ENCODE results near the gene BSND. TPM values are rescaled to one million over a fixed set of nuclear protein-coding genes. Genes with fewer than 3 reads are reported as not detected.

Gene BSND
- total RNA-seq, 2 donors from 2014 or later: 0.13 to 0.20 TPM

- Mint-ChIP-seq H3K4me1 (no peaks in the 10 kb centered on the region), H3K27me3 (ENCODE audit: insufficient read depth) (peaks cover 23% of the 10 kb centered on the region), H3K9me3 (peaks cover 18% of the 10 kb centered on the region), H3K4me3 (no peak overlapping the region), H3K36me3 (ENCODE audit: low read depth) (peaks cover 9% of the 10 kb centered on the region), H3K27ac (no peak overlapping the region)
- Histone ChIP-seq H3K4me1 (ENCODE audit: control insufficient read depth, insufficient read depth, low read length) (no peaks in the 10 kb centered on the region), H3K9me3 (ENCODE audit: control insufficient read depth, low read length) (no peaks in the 10 kb centered on the region), H3K4me3 (ENCODE audit: low read length) (no peak overlapping the region), H3K9ac (ENCODE audit: extremely low read depth, low read length, poor library complexity, severe bottlenecking) (no peak overlapping the region), H3K36me3 (ENCODE audit: control insufficient read depth, insufficient read depth, low read length) (no peaks in the 10 kb centered on the region), H3K27ac (ENCODE audit: low read depth, low read length) (no peak overlapping the region), H3K27me3 (ENCODE audit: control insufficient read depth, insufficient read depth, low read length, poor library complexity, severe bottlenecking) (no peaks in the 10 kb centered on the region)
- TF ChIP-seq, protein P1, sequence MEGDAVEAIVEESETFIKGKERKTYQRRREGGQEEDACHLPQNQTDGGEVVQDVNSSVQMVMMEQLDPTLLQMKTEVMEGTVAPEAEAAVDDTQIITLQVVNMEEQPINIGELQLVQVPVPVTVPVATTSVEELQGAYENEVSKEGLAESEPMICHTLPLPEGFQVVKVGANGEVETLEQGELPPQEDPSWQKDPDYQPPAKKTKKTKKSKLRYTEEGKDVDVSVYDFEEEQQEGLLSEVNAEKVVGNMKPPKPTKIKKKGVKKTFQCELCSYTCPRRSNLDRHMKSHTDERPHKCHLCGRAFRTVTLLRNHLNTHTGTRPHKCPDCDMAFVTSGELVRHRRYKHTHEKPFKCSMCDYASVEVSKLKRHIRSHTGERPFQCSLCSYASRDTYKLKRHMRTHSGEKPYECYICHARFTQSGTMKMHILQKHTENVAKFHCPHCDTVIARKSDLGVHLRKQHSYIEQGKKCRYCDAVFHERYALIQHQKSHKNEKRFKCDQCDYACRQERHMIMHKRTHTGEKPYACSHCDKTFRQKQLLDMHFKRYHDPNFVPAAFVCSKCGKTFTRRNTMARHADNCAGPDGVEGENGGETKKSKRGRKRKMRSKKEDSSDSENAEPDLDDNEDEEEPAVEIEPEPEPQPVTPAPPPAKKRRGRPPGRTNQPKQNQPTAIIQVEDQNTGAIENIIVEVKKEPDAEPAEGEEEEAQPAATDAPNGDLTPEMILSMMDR (conservative IDR thresholded peaks at IDR 0.05): no peak
- DNase-seq: no peak
- 93 to 100% methylated on average over 3 to 10 of the region's 10 CpGs for WGBS, 2 experiments (ENCODE audit: insufficient coverage in 1 of 2, insufficient read length in 1 of 2)
Measured at GRCh38 chr1:55005351-55006140, 6.8 kb downstream of the BSND start.

DNA sequence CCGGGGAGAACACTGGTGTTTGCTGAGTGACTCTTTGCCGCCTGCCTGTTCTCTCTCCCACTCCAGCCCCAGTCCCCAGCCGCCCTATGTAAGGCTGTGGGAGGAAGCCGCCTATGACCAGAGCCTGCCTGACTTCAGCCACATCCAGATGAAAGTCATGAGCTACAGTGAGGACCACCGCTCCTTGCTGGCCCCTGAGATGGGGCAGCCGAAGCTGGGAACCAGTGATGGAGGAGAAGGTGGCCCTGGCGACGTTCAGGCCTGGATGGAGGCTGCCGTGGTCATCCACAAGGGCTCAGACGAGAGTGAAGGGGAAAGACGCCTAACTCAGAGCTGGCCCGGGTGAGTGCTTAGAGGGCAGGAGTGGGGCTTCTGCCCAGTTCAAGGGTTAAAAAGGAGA, 8.2 kb downstream of the BSND start:
- 91 to 95% methylated on average over 8 to 12 of the region's 12 CpGs for WGBS, 2 experiments (ENCODE audit: insufficient coverage in 1 of 2, insufficient read length in 1 of 2)
- H3K4me1 ChIP-seq (ENCODE audit: control insufficient read depth, insufficient read depth, low read length): no peaks in the 10 kb centered on the region
- TF ChIP-seq, protein P1 (conservative IDR thresholded peaks at IDR 0.05): no peak
- no peak overlapping the region for H3K27ac ChIP-seq (ENCODE audit: low read depth, low read length)
- no peak overlapping the region for H3K4me3 ChIP-seq (ENCODE audit: low read length)
- H3K9me3 ChIP-seq (ENCODE audit: control insufficient read depth, low read length): no peaks in the 10 kb centered on the region
- no peak overlapping the region for H3K4me3 Mint-ChIP-seq
- H3K27me3 ChIP-seq (ENCODE audit: control insufficient read depth, insufficient read depth, low read length, poor library complexity, severe bottlenecking): no peaks in the 10 kb centered on the region
- no peak overlapping the region for H3K9ac ChIP-seq (ENCODE audit: extremely low read depth, low read length, poor library complexity, severe bottlenecking)
- peaks cover 18% of the 10 kb centered on the region for H3K9me3 Mint-ChIP-seq
- H3K27ac Mint-ChIP-seq: no peak overlapping the region
- peaks cover 3% of the 10 kb centered on the region for H3K4me1 Mint-ChIP-seq
- H3K36me3 Mint-ChIP-seq (ENCODE audit: low read depth): peaks cover 9% of the 10 kb centered on the region
- H3K27me3 Mint-ChIP-seq (ENCODE audit: insufficient read depth): peaks cover 23% of the 10 kb centered on the region
- no peak for DNase-seq
- no peaks in the 10 kb centered on the region for H3K36me3 ChIP-seq (ENCODE audit: control insufficient read depth, insufficient read depth, low read length)

DNA sequence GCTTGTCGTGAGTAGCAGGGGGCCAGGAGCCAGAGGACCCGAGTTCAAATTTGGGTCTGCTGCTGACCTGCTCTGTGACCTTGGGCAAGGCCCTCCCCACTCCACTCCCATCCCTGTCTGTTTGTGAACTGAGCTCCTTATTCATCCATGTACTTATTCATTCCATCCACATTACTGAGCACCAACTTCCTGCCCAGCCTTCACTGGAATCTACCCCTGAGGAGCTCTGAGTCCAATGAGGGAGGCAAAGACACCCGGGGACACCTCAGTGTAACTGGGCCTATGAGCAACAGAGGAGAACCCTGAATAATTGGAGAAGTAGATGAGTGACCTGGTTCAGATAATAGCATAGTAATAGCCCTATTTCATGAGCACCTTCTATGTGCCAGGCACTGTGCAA, 8.9 kb downstream of the BSND start:
- Mint-ChIP-seq H3K27me3 (ENCODE audit: insufficient read depth) (peaks cover 28% of the 10 kb centered on the region), H3K36me3 (ENCODE audit: low read depth) (peaks cover 9% of the 10 kb centered on the region), H3K27ac (no peak overlapping the region), H3K9me3 (peaks cover 18% of the 10 kb centered on the region), H3K4me3 (no peak overlapping the region), H3K4me1 (peaks cover 3% of the 10 kb centered on the region)
- Histone ChIP-seq H3K27me3 (ENCODE audit: control insufficient read depth, insufficient read depth, low read length, poor library complexity, severe bottlenecking) (no peaks in the 10 kb centered on the region), H3K27ac (ENCODE audit: low read depth, low read length) (no peak overlapping the region), H3K9ac (ENCODE audit: extremely low read depth, low read length, poor library complexity, severe bottlenecking) (no peak overlapping the region), H3K4me3 (ENCODE audit: low read length) (no peak overlapping the region), H3K36me3 (ENCODE audit: control insufficient read depth, insufficient read depth, low read length) (no peaks in the 10 kb centered on the region), H3K9me3 (ENCODE audit: control insufficient read depth, low read length) (no peaks in the 10 kb centered on the region), H3K4me1 (ENCODE audit: control insufficient read depth, insufficient read depth, low read length) (no peaks in the 10 kb centered on the region)
- no peak for DNase-seq
- WGBS, 2 experiments (ENCODE audit: insufficient coverage in 1 of 2, insufficient read length in 1 of 2): 83 to 93% methylated on average over 2 to 3 of the region's 3 CpGs
- TF ChIP-seq, protein P1 (conservative IDR thresholded peaks at IDR 0.05): no peak
